H1 (cell line): Measurements from ENCODE around the gene CEP135. TPM values are rescaled to one million over a fixed set of nuclear protein-coding genes. Genes with fewer than 3 reads are reported as not detected.
"Not testable (repeated sequence)": the region's sequence is repeated elsewhere in the genome, so short reads cannot be mapped to it uniquely, and the experiment has no call there.

Experiments used
- CTCF ChIA-PET: fragments of 300-600 bp; sonication (Branson Sonifier 250); formaldehyde crosslinking; loops from one replicate; lab custom pipeline; 2021; ENCODE audit not compliant: partially characterized antibody; lab: Charles Lee
- POLR2A ChIA-PET: fragments of 300-600 bp; sonication (Branson Sonifier 250); formaldehyde crosslinking; loops from one replicate; lab custom pipeline; 2021; ENCODE audit warnings: inconsistent platforms; ENCODE audit not compliant: partially characterized antibody; lab: Charles Lee
- DNase-seq, 2 experiments: peaks; one replicate each; pipeline versions ENCODE4 v3.0.0 to v3.0.0-alpha.2; 2010 to 2022; ENCODE audit warnings: low spot score in 2 of 2, low read depth in 1 of 2, mixed read lengths in 1 of 2
- FAIRE-seq: peaks from 2 replicates; lab custom pipeline; 2011; peaks lifted over from hg19 to GRCh38; lab: Jason Lieb, UNC
- H2AFZ ChIP-seq: 2 replicates; pipeline ENCODE4 v1.8.1; 2012; ENCODE audit warnings: low read length, inconsistent platforms
- H2AK5ac ChIP-seq: 2 replicates; pipeline ENCODE4 v1.6.1; 2013; ENCODE audit warnings: low read depth, low read length
- H2BK120ac ChIP-seq: replicated peaks from 2 replicates; pipeline ENCODE3; 2013; ENCODE audit warnings: low read depth, low read length, inconsistent platforms
- H2BK12ac ChIP-seq: 2 replicates; pipeline ENCODE4 v1.6.1; 2013; ENCODE audit warnings: low read depth, low read length
- H2BK15ac ChIP-seq: 2 replicates; pipeline ENCODE4 v1.6.1; 2013; ENCODE audit warnings: low read length
- H2BK20ac ChIP-seq: 2 replicates; pipeline ENCODE4 v1.6.1; 2013; ENCODE audit warnings: low read length
- H2BK5ac ChIP-seq: 2 replicates; pipeline ENCODE4 v1.6.1; 2013; ENCODE audit warnings: low read depth, low read length
- H3K14ac ChIP-seq: 2 replicates; pipeline ENCODE4 v1.6.1; 2013; ENCODE audit warnings: inconsistent platforms; ENCODE audit not compliant: insufficient read length
- H3K18ac ChIP-seq: 2 replicates; pipeline ENCODE4 v1.6.1; 2013; ENCODE audit warnings: low read length; ENCODE audit errors: extremely low read depth
- H3K23ac ChIP-seq: 2 replicates; pipeline ENCODE4 v1.6.1; 2013; ENCODE audit warnings: inconsistent platforms; ENCODE audit not compliant: insufficient read length
- H3K23me2 ChIP-seq: 2 replicates; pipeline ENCODE4 v1.6.1; 2013; ENCODE audit warnings: low read depth, low read length
- H3K27ac ChIP-seq: 2 replicates; pipeline ENCODE4 v1.6.1; 2011; ENCODE audit warnings: low read depth, low read length, inconsistent platforms
- H3K27me3 ChIP-seq, 4 experiments: replicated peaks in 1 of 4; 1 replicate in 1 of 4; 2 replicates in 3 of 4; pipeline versions ENCODE4 v1.6.1 to v1.8.1; 2011 to 2013; ENCODE audit warnings: low read length in 3 of 4, mild to moderate bottlenecking in 3 of 4, inconsistent platforms in 2 of 4, mixed read lengths in 2 of 4, moderate library complexity in 1 of 4; ENCODE audit not compliant: control insufficient read depth in 3 of 4, insufficient read depth in 3 of 4; ENCODE audit errors: extremely low read depth in 1 of 4
- H3K36me3 ChIP-seq, 4 experiments: 2 replicates each; pipeline versions ENCODE4 v1.6.1 to v1.8.1; 2011 to 2013; ENCODE audit warnings: mild to moderate bottlenecking in 4 of 4, low read length in 3 of 4, moderate library complexity in 2 of 4, control low read depth in 1 of 4, inconsistent platforms in 1 of 4; ENCODE audit not compliant: insufficient read depth in 4 of 4, control insufficient read depth in 2 of 4
- H3K4ac ChIP-seq: replicated peaks from 2 replicates; pipeline ENCODE3; 2013; ENCODE audit warnings: low read length, low read depth, mixed read lengths, inconsistent platforms; ENCODE audit not compliant: insufficient read length
- H3K4me1 ChIP-seq, 4 experiments: replicated peaks in 1 of 4; 1 replicate in 1 of 4; 2 replicates in 3 of 4; pipeline versions ENCODE4 v1.6.1 to v1.8.1; 2011 to 2013; ENCODE audit warnings: low read length in 3 of 4, inconsistent platforms in 2 of 4, mixed read lengths in 1 of 4; ENCODE audit not compliant: insufficient read depth in 4 of 4, control insufficient read depth in 3 of 4
- H3K4me2 ChIP-seq, 2 experiments: 2 replicates each; pipeline versions ENCODE4 v1.6.1 to v1.8.1; 2011 to 2013; ENCODE audit warnings: low read depth in 2 of 2, low read length in 2 of 2, control low read depth in 1 of 2, inconsistent platforms in 1 of 2, mild to moderate bottlenecking in 1 of 2; ENCODE audit not compliant: insufficient read depth in 1 of 2
- H3K4me3 ChIP-seq, 4 experiments: fragments of 200-600, 300-600 bp in 1 of 4; sonication (generic), shearing (Covaris generic), sonication (Bioruptor Twin) in 1 of 4; 2 replicates each; pipeline versions ENCODE4 v1.5.1 to v1.8.1; 2011 to 2016; ENCODE audit warnings: low read length in 4 of 4, low read depth in 3 of 4, control low read depth in 2 of 4, inconsistent platforms in 2 of 4, mild to moderate bottlenecking in 2 of 4, mixed read lengths in 1 of 4, moderate library complexity in 1 of 4; ENCODE audit not compliant: insufficient read depth in 2 of 4; ENCODE audit errors: extremely low read depth in 1 of 4
- H3K56ac ChIP-seq: replicated peaks from 2 replicates; pipeline ENCODE3; 2013; ENCODE audit warnings: low read depth, mild to moderate bottlenecking, mixed read lengths, low read length, inconsistent platforms; ENCODE audit not compliant: insufficient read length
- H3K79me1 ChIP-seq: 2 replicates; pipeline ENCODE4 v1.6.1; 2013; ENCODE audit warnings: low read depth, low read length, control low read depth
- H3K79me2 ChIP-seq, 2 experiments: 2 replicates each; pipeline versions ENCODE4 v1.6.1 to v1.8.1; 2012 to 2013; ENCODE audit warnings: low read length in 2 of 2, mild to moderate bottlenecking in 2 of 2, inconsistent platforms in 1 of 2; ENCODE audit not compliant: insufficient read depth in 2 of 2, control insufficient read depth in 1 of 2
- H3K9ac ChIP-seq, 4 experiments: replicated peaks in 1 of 4; 1 replicate in 1 of 4; 2 replicates in 3 of 4; pipeline versions ENCODE4 v1.6.1 to v1.8.1; 2011 to 2013; ENCODE audit warnings: low read depth in 3 of 4, low read length in 3 of 4, control low read depth in 2 of 4, mild to moderate bottlenecking in 2 of 4, moderate library complexity in 2 of 4, inconsistent platforms in 1 of 4; ENCODE audit errors: extremely low read depth in 1 of 4
- H3K9me3 ChIP-seq, 2 experiments: 2 replicates each; pipeline versions ENCODE4 v1.6.1 to v1.8.1; 2012 to 2013; ENCODE audit warnings: mild to moderate bottlenecking in 2 of 2, moderate library complexity in 2 of 2, control low read depth in 1 of 2, inconsistent platforms in 1 of 2, low read depth in 1 of 2, low read length in 1 of 2, mixed read lengths in 1 of 2; ENCODE audit not compliant: insufficient read depth in 2 of 2
- H4K20me1 ChIP-seq, 2 experiments: replicated peaks in 1 of 2; 2 replicates each; pipeline versions ENCODE3 to v1.8.1; 2011 to 2013; ENCODE audit warnings: inconsistent platforms in 2 of 2, low read length in 2 of 2, mild to moderate bottlenecking in 1 of 2; ENCODE audit not compliant: insufficient read depth in 2 of 2, control insufficient read depth in 1 of 2
- H4K5ac ChIP-seq: 2 replicates; pipeline ENCODE4 v1.6.1; 2013; ENCODE audit warnings: low read length, low read depth, mixed read lengths, inconsistent platforms; ENCODE audit not compliant: insufficient read length
- H4K8ac ChIP-seq: 2 replicates; pipeline ENCODE4 v1.8.0; 2013; ENCODE audit warnings: mild to moderate bottlenecking, moderate library complexity, low read length, inconsistent platforms; ENCODE audit not compliant: insufficient read depth; ENCODE audit errors: extremely low read depth
- H4K91ac ChIP-seq: replicated peaks from 2 replicates; pipeline ENCODE3; 2013; ENCODE audit warnings: low read length, mixed read lengths, inconsistent platforms; ENCODE audit not compliant: insufficient read length
- EP300 ChIP-seq, 2 experiments: IDR thresholded peaks; 1 replicate in 1 of 2; 2 replicates in 1 of 2; pipeline ENCODE4 v1.6.1; 2011 to 2012; ENCODE audit warnings: low read depth in 2 of 2, low read length in 2 of 2, mild to moderate bottlenecking in 2 of 2, borderline replicate concordance in 1 of 2, inconsistent platforms in 1 of 2, moderate library complexity in 1 of 2
- WGBS, 2 experiments: shearing (Covaris generic) in 1 of 2; methylation state at CpG; one replicate each; pipeline versions ENCODE4 v1.1.6 to v1.1.7; 2013 to 2015; ENCODE audit warnings: low lambda C conversion rate in 2 of 2, mixed read lengths in 2 of 2, inconsistent platforms in 1 of 2, low coverage in 1 of 2, missing lambda C conversion rate in 1 of 2; ENCODE audit not compliant: insufficient replicate concordance in 2 of 2, insufficient coverage in 1 of 2, insufficient read length in 1 of 2; ENCODE audit errors: extremely low coverage in 1 of 2, missing lambda C conversion rate in 1 of 2; 5-methylcytosine and 5-hydroxymethylcytosine counted together
- polyA plus RNA-seq, 7 experiments: library from polyadenylated mRNA; depleted of rRNA in 3 of 7; stranded (reverse) in 5 of 7; unstranded in 2 of 7; fragments of >200 nt in 5 of 7; fragments of 200-250 nt in 2 of 7; gene quantifications; 1 replicate in 5 of 7; 2 replicates in 1 of 7; 4 replicates in 1 of 7; pipeline versions ENCODE4 v1.2.1 to v1.2.3, GENCODE V29; 2011 to 2013; ENCODE audit warnings: missing spikeins in 2 of 7, mixed read lengths in 2 of 7
- total RNA-seq: library from RNA; stranded (reverse); fragmentation: NEBNext Ultra II Directional; extraction: Animal tissue kit (Norgen Biotek cat#: 25700); gene quantifications from 2 replicates; pipeline ENCODE4 v1.2.1, GENCODE V29; 2021

Gene CEP135
- total and polyA plus RNA-seq, 2 of the 8 experiments (the other 6 are each of a cell fraction or from before 2014, with no cell fraction given) = 2.7 to 14.5 TPM

GRCh38 chr4:55935907-55936306 is 12.8 kb upstream of the CEP135 start:
- H3K27ac ChIP-seq, H3K14ac ChIP-seq, H3K23ac ChIP-seq, H3K79me1 ChIP-seq, H3K56ac ChIP-seq, H2AFZ ChIP-seq, H3K23me2 ChIP-seq, H3K9ac ChIP-seq, H3K18ac ChIP-seq, H3K9me3 ChIP-seq, H4K91ac ChIP-seq, H3K4me3 ChIP-seq, FAIRE-seq, H3K4me1 ChIP-seq, H2BK5ac ChIP-seq, H4K5ac ChIP-seq, H3K79me2 ChIP-seq, H2AK5ac ChIP-seq, H3K27me3 ChIP-seq, H4K8ac ChIP-seq, H2BK120ac ChIP-seq, H3K4me2 ChIP-seq, DNase-seq, H3K36me3 ChIP-seq, CTCF ChIA-PET, H2BK15ac ChIP-seq, H2BK12ac ChIP-seq, POLR2A ChIA-PET, H3K4ac ChIP-seq, H2BK20ac ChIP-seq, H4K20me1 ChIP-seq: not testable (repeated sequence)
- WGBS, 2 experiments = 86% methylated on average over 6 of the region's 6 CpGs; no CpG with 5 or more reads in 1 of the 2 experiments
- TF ChIP-seq EP300 (IDR thresholded peaks at IDR 0.05; ENCODE audit: borderline replicate concordance in 1 of 2, low read depth in 2 of 2, low read length in 2 of 2) = peak in 1 of 2 experiments; percentile 54; a peak in 1 of 3 replicates
